GM21737 (cell line): ENCODE measurements around the gene KLF7.
"Not testable (repeated sequence)": the region's sequence is repeated elsewhere in the genome, so short reads cannot be mapped to it uniquely, and the experiment has no call there.

Experiments used
- ATAC-seq: cut with Tn5 transposase; IDR thresholded peaks from one replicate; pipeline ENCODE4 v1.9.1; 2021; ENCODE audit warnings: mild to moderate bottlenecking, moderate library complexity; ENCODE audit not compliant: unreplicated experiment

The KLF7 gene

DNA sequence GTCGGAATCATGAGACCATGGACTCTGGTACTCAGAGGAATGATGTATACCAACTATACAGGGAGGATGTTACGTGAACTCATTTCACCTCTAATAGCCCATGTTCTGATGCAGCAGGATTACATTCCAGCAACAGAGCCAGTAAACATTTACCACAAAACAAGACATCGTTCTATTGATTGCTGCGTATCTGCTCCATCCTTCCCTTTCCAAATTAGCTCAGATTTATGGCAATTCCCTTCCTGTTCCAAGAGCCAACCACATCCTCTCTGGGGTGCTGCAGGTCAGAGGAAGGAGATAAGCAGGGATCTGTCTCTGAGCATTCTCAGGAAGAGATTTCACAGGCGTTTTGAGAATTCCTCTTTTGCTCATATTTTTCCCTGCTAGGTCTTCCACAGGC, 98.3 kb downstream of the KLF7 start:
- ATAC-seq, result no peak

DNA sequence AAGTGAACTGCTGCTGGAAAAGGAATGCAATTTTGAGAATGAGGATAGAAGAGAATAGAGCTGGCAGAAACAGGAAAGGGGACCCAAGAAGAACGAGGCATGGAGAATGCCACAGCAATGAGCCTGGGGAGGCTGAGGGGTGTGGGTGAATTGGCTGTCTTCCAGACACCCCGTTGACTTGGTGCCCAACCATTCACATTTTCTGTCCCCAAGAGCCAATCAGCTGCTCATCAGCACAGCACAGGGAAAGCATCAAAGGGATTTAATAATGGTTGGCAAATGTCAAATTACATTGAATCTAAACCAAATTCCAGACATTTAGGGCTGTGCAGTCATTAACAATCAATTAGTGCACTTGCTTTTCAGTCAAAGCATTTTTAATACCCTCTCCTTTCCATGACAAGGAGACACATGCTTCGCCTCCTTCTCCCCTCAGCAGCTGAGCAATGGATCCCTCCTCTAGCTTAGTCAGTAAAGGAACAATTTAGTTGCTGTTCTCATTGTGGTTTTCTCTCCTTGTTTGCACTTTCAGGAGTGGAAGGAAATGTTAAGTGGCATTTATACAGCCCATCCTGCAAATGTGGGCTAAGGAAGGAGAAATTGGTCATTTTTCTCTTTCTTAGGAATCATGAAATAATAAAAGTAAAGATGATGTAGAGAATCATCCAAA, 98.8 kb downstream of the KLF7 start:
- no peak for ATAC-seq

DNA sequence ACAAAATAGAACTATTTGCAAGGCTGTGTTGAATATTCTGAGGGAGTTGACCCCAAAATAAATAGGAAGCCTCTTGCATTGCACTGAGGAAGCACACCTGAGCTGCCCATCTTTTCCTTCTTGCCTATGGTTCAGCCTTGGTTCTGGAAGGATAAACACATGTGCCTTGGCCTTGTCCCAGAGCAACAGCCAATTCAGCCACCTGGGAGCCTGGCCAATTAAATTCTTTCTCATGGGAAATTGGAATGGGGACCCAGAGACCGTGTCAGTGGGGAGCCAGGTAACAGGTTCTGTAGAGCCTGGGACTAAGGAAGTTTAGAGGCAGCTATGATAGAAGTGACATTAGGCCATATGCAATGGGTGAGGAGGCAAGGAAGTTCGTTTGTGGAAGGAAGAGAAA, 99.6 kb downstream of the KLF7 start:
- no peak for ATAC-seq

DNA sequence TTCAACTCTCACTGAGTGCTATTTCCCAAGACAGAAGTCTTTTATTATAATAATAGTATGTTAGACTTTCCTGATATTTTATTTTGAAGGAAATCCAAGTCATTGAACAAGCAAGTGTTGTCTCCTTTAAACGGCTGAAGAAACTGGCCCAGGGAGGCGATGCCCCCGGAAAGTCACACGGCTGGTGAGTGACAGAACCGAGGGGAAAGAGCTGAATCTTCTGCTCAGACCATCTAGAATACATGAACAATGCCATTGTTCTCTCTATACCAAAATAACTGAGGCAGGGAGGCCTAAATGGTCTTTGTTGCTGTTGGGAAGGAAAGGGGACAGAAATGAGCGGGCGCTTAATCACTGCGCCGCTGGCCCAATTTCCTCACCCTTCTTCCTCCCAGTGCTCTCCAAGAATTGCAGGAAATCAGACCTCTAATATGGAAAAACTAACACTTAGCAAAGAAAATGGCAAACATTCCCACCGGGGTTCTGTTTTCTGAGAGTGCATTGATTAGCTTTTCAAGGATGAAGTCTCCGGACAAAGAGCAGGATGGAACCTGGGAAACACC, 101.5 kb downstream of the KLF7 start:
- no peak for ATAC-seq

DNA sequence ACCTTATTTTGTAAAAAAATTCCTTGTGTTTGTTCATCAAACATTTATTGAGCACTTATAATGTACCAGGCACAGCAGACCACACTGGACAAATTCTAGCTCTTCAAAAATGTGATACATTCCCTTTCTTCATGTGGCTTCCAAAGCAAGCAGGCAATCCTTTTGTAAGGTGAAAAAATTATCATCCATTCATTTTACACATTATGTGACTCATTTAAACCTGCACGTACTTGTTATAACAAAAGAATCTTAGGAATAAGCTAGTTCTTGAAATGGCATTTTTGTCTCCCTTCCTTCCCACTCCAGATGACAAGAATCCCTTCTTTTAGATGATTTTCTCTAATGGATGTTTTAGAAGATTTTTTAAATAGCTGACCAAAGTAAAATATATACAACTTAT, 104.6 kb downstream of the KLF7 start:
- no peak for ATAC-seq

DNA sequence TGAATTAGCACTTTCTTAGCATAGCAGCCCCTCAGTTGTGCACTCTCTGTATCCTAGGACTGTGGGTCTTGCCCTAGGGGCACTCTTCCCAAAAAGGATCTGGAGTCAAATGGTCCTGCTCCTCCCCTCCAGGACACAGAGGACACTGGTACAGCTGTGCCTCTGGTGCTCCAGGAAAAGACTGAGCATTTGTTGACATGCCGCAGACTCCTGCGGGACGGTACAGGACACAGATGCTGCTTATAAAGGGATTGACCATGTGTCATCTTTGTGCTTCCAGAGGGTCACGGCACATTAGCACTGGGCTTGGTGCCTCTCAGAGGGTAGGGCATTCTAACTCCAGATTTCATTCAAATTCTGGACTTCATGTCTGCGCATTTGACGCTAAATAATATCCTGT, 110.5 kb downstream of the KLF7 start:
- ATAC-seq, result no peak

DNA sequence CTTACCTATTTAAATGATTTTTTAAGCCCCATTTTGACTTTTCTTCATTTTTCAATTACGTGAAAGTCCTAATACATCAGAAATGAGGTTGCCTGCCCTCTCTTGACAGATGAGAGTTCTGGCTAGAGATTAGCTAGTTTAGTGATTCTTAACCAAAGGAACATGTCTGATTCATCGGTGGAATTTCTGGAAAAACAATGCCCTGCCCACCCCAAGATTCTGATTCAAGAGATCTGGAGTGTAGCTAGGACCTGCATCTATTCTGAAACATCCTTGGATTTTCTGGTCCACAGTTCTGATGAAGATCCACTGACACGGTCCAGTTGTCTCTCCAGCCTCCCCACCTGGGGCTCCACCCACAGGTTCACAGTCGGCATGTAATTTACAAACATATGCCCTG, 111.2 kb downstream of the KLF7 start:
- ATAC-seq, result no peak

DNA sequence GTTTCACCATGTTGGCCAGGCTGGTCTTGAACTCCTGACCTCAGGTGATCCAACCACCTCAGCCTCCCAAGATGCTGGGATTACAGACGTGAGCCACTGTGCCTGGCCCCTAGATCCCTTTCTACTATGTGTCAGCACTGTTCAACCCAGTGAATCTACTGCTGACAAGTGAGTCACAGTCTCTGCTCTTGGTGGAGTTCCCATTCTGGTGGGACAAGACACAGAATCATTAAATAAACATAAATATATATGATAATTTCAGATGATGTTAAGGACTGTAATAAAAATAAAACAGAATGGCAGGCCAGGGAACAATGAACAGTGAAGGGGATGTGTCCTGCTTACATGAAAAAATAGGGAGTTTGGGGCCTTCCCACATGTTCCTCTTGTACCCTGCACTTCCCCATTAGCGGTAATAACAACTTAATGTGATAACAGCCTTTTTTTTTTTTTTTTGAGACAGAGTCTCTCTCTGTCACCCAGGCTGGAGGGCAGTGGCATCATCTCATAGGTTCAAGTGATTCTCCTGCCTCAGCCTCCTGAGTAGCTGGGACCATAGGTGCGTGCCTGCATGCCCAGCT, 114.3 kb downstream of the KLF7 start:
- no peak for ATAC-seq

DNA sequence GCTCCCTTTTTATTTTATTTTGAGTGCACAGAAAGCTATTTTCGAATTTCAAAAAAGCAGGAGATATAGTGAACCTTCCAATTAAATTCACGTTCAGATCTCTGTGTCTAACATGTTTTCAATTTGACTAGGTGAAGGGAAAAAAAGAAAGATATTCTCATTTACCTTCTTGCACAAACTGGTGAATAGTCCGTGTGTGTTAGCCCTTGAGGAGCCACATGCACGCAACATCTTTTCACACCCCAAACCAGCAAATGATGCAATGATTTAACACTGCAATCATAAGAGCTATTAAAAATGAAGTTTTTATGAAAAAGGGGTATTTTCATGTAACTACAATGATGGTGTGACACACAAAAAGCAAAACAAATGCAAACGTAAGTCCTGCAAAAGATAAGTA, 116.6 kb downstream of the KLF7 start:
- ATAC-seq, result no peak

DNA sequence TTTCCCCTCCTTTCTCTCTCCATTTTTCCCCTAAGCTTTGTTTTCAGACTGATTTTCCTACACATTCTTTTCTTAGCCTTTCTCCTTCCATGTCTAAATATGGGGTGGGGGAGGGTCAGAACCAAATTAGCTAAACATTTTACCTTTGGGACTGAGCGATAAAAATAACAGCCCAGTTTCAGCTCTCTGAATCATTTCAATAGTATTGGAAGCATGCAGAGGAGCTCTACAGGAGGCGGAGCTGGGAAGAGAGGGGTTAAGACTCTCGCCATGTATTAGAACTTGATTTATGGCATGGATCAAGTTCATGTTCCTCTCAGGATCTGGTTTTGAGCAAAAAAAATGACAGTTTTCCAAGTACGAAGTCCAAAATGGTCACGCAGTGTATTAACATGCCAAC, 117.3 kb downstream of the KLF7 start:
- no peak for ATAC-seq

DNA sequence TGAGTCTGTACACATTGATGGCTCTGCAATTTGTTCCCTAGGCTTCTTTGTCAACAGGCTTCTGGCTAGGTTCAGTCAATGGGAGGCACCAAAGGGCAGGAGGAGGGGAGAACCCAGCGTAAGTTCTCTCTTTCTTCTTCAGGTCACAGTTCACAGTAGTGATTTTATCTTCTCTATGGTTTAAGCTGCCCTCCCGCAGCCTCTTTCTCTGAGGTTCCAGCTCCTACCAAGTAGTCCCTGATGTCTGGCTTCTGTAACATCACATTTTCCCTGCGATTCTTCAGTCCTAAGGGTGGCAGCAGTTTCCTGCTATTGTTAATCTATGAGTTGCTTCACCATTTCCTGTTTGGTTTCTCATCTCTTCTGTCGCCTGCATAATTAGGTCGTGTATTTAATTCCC, 119.0 kb downstream of the KLF7 start:
- no peak for ATAC-seq

DNA sequence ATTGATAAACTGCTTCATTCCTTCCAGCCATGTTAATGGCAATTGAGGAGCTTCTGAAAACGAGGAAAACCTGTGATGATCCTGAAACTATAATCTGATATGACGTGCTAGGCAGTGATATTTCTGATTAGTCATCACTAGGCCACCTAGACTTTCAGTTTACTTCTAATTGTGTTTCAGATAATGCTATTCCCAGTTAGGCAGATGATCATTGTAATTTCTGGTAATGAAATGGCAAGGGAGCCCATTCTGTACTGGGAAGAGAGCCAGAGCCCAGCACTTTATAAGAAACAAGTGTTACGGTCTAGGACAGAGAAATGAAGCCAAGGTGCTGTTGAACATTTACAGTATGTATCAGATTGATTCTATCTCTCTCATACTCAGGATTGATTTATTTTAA, 120.2 kb downstream of the KLF7 start:
- no peak for ATAC-seq

DNA sequence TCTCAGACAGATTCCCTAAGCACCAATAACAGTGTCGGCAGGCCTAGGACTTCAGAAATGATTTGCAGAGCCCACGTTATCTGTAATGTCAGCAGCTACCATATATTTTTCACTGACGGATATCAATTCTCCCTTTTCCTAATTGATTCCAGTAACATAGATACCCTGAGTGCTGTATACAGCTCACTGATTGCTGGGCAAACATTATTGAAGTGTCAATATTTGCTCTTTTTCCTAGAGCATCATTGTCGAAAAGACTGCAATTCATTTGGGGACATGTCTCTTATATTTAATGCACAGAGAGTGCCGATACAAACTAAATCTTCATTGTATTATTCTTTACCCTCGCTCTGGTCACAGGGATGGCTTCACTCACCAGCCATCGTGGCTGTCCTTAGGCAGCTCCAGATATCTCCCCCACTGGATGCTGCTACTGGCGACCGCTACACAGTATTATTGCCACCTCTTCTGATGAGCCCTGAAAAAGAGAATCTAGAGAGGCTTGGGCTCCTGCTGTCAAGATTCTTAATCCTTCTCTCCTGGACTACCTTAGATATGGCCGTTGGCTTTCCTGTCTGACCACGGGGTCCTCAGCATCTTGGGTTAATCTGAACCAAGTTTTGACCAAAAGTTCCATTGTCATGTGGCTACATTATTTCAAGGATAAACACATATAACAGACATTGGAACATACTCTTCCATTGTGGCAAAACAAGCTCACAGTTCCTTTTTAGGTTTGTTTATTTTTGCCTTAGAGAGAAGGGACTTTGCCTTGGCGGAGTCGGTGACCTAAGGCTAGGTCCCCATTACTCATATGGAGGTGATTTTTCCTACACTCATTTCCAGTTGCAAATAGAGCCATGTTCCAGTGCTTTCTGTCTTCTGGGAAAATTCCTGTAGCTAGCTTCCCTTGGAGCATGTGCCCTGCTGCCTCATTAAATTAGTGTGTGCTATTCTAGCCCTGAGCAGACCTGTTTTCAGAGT, 121.1 kb downstream of the KLF7 start:
- no peak for ATAC-seq

DNA sequence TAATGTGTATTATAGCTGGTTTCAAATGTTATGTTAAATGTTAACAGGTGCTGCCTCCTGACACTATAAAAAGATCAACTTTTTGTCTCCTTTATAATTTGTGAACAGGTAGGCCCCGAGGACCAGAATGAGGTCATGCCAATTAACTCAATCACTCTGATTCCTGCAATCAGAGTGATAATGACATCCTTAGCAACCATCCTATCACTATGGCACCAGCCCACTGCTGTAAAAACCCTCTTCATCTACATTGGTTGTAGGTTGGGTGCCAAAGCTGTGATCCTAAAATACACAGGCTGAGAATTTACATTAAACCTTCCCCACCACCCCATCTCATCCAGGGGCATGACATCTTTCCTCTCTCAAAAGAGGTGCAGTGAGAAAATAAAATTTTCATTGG, 122.9 kb downstream of the KLF7 start:
- no peak for ATAC-seq

DNA sequence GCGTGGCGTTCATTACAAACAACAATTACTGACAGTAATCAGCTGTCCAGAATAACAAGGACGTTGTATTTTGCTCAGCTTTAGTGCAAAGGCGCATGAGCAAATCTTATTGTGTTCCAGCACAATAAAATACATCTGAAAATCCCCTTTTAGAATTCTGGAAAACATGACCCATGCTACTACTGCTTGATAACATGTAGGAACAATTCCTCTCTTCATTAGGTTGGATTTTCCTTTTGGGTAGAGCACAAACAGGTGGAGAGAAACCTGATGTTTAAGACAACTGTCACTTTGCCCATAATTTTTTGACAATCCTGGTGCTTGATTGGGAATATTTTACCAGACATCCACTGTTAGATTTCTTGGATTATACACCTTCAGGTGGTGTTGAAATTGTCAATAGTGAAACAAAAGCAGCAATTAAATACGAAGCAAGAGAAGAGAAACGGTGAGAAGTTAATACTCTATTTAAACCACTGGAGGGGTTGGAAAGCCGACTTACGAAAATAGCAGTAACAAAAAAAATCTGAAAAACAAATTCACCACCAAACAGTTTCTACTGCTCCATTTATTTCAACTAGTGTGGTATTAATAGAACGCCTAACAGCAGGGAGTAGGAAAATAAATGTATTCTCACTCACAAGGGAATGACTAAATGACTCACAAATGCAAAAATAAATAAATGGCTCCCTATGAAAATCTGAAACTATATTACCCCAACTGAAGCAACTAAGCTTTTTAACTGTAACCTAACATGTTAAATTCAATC, 123.8 kb downstream of the KLF7 start:
- no peak for ATAC-seq

DNA sequence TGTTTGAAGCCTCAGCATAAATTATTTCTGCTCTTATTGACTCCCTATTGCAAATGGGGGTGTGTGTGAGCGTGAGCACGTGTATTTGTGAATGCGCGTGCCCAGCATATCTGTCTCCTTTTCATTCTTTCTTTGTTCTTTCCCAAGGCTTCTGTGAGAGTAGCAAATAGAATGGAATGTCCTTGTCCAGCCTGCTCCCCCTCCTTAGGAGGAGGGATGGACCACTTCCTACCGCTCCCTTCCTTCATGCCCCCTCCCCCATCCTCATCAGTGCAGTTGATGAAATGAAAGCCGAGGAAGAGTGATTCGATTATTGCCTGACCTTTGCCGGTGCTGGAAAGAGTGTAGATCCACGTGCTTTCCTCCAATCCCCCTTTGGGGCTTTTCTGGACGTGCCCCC, 124.5 kb downstream of the KLF7 start:
- no peak for ATAC-seq

DNA sequence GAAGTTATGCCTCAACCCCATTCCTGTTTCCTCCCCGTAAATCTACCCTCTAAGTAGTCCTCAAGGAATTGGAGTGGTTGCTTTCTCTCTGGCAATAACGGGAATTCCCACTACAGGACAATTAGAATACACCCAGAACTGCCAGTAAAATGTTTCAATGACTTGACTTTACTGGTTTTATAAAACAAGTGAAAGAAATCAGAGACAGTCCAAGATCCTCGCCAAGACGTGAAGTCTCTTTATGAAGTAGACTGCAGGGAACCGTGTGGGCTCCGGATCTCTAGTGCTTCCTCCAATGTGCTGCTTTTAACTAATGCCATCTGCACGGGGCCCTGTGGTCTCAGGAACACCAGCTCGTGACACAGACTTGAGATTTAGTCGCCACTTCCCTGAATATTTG, 125.1 kb downstream of the KLF7 start:
- no peak for ATAC-seq

DNA sequence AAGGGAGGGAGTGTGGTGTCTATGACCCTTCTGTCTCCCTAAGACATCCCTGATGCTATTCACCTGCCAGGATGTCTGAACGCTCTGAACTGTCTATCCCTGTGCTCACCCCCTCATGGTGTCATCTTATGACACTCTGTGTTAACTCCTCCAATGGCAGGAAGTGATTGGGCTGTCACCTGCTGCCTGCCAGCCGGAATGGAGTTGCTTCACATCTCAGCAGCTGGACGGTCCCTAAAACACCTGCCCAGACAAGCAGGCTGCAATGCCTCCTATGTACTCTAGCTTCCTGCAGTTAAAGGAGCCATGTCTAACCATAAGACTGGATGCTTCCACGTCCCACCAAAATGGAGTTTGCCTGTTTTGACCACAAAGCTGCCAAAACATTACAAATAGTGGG, 126.5 kb downstream of the KLF7 start:
- no peak for ATAC-seq

DNA sequence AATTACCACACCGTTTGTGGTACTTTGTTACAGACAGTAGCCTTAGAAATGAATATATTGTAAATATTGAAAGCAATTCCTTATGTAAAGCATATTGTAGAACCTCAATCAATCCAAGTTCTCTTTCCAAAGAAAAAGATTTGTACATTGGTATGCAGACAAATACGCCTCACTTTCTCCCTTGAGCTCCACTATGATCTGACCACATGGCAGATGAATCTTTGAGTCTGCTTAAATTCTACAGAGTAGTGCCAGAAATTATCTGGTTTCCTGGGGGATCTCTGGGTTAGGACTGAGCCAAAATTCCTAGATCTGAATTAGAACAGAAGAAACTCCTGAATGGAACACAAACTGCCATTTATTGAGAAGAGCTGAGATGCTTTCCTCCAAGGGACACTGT, 127.4 kb downstream of the KLF7 start:
- no peak for ATAC-seq

DNA sequence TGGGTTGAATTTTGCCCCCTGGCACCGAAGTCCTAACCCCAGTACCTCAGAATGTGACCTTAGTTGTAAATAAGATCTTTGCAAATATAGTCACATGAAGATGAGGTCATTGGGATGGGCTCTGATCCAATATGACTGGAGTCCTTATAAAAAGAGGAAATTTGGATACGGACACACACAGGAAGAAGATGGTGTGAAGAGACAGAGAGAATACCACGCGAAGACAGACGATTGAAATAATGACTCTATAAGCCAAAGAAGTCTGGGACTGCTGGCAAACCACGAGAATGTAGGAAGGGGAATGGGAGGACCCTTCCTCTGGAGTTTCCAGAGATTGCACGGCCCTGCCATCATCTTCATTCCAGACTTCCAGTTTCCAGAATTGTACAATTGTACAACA, 127.9 kb downstream of the KLF7 start:
- no peak for ATAC-seq

DNA sequence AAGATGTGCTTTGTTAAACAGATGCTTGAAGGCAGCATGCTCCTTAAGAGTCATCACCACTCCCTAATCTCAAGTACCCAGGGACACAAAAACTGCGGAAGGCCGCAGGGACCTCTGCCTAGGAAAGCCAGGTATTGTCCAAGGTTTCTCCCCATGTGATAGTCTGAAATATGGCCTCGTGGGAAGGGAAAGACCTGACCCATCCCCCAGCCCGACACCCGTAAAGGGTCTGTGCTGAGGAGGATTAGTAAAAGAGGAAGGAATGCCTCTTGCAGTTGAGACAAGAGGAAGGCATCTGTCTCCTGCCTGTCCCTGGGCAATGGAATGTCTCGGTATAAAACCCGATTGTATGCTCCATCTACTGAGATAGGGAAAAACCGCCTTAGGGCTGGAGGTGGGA, 128.7 kb downstream of the KLF7 start:
- ATAC-seq, result not testable (repeated sequence)
